Limb (tissue), 2 donors: ENCODE measurements around the gene FAM89B.
A peak's percentile ranks its signal among the peaks of the same experiment; 100 is the strongest.

Source experiments
- DNase-seq, 2 donors: peaks; one replicate each; pipeline ENCODE4 v3.0.0-alpha.2; 2016; ENCODE audit errors: extremely low spot score in 2 of 2

The FAM89B gene

DNA sequence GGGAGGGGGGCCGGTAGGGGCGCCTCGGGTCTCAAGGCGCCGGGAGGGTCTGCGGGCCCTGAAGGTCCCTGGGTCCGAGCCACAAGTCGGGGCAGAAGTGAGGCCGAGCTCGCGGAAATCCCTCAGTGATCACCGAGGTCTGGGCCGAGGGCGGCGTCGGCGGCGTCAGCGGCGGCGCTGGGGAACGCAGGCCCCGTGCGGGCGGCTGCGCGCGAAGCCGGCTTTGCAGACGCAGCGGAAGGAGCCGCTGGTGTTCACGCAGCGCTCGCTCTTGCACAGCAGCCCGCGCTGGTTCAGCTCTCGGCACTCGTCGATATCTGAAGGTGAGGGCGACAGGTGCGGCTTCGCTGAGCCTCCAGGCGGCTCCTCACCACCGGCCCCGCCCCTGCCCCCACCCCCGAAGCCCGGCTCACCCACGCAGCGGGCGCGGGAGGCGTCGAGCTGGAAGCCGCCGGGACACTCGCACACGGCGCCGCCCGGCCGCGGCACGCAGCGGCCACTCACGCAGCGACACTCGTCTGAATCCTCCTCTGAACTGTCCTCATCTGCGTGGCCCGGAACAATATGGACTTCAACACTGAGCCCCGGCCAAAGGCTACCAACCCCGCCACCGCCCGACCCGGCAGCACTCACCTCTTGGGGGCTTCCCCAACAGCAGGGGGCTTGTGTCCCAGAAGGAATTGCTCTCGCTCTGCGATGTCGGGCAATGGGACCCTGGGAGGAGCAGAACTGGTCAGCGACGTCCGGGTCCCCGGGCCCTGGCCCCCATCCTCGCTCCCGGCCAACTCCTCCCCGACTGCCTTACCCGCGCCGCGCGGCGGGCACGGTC is 33.2 kb upstream of the FAM89B start:
- DNase-seq, result no peak

DNA sequence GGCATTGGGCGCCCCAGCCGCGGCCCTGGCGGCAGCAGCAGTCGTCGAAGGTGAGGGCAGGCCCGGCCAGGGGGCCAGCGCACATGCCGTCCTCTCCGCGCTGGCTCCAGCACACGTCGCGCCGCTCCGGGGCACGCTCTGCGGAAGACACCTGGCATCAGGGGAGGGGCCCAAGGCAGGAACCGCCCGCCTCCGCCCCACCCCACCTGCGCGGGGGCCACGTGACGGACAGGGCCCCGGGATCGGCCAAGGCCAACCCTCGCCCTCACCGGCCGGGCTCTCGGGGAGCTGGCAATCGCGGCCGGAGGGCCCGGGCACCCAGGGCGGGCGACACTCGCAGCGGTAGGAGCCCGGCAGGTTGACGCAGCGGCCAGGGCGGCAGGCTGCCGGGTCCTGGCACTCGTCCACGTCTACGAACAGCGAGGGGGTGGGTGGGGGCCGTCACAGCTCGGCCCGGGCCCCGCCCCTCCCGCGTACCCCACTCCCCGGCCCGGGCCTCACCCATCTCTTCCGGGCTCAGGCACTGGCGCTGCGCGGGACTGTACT is 32.5 kb upstream of the FAM89B start:
- DNase-seq, result no peak

DNA sequence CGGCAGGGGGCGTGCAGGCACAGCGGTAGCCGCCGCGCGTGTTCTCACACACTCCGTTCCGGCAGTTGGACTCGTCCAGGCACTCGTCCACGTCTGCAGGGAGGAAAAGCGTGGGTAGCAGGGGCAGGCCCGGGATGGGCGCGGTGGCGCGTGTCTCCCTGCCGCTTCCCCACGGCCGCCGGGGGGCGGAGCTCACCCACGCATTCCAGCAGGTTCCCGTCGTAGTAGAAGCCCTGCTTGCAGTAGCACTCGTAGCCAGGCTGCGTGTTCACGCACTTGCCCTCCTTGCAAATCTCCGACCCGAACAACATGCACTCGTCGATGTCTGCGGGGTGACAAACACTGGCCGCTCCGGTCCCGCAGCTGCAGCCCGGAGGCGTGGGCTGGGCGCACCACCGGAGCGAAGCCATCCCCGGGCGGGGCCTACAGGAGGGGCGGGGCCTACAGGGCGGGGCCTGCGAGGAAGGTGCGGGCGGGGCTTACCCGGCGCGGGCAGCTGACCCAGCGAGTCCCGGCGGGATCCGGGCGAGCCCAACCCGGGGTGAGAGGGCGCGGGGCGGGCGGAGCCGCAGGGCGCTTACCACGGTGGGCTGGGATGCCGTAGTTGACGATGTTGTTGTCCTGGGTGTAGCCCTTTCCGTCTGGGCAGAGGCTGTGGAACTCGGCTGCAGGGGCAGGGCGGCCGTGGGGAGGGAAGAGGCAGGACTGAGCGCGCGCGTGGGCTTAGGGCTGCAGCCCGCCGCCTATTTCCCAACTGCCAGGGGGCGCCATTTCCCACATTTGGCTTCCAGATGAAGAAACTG is 31.8 kb upstream of the FAM89B start:
- peak; percentile 86 to 91 for DNase-seq

DNA sequence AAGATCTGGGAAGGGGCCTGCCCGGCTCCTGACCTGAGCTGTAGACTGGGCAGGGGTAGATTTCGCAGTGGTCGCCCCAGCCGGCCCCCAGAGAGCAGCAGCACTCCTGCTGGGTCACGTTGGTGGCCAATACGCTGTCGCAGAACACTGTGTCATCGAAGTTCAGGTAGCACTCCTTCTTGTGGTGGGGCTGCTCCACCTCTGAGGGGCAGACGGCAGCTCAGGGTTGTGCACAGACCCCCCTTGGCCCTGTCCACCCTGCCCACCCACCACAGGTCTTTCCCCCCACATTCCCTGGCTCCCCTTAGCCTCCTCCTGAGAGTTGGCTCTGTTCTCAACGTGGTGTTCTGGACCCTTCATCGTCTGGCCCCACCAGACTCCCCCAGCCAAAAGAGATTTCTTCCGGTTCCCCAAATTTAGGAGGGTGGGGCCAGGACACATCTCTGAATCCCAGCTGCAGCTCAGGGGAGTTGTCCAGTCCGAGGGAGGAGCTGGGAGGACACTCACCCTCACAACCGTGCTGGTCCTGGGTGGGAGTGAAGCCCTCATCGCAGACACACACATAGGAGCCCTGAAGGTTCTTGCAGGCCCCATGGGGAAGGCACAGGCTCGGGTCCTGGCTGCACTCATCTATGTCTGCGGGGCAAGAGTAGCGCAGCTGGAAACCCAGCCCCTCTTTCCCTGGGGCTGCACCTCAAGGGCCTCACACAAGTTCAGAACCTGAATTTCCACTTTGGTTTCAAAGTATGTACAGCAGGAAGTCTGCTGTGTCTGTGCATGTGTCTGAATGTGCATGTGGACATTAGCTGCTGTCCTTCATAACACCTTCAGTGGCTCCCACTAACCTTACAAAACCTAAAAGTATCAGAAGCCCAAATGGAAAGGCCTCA is 31.0 kb upstream of the FAM89B start:
- no peak for DNase-seq

GRCh38 chr11:65542738-65543390 is 29.5 kb upstream of the FAM89B start:
- DNase-seq, result no peak

DNA sequence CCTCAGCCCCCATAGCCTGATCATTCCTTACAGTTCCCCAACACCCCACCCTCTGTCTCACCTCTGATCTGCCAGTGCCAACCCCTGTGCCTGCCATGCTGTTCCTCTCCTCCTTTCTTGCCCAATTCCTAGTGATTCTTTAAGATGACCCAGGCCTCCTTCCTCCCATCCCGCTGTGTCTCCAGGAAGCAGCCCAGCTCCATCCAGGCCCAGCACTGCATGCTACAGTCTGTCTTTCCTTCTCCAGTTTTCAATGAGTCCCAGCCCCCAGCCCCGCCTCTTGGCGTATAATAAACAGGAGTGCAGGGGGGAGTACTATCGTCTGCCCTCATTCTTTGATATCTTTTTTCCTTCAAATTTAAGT is 26.5 kb upstream of the FAM89B start:
- no peak for DNase-seq

DNA sequence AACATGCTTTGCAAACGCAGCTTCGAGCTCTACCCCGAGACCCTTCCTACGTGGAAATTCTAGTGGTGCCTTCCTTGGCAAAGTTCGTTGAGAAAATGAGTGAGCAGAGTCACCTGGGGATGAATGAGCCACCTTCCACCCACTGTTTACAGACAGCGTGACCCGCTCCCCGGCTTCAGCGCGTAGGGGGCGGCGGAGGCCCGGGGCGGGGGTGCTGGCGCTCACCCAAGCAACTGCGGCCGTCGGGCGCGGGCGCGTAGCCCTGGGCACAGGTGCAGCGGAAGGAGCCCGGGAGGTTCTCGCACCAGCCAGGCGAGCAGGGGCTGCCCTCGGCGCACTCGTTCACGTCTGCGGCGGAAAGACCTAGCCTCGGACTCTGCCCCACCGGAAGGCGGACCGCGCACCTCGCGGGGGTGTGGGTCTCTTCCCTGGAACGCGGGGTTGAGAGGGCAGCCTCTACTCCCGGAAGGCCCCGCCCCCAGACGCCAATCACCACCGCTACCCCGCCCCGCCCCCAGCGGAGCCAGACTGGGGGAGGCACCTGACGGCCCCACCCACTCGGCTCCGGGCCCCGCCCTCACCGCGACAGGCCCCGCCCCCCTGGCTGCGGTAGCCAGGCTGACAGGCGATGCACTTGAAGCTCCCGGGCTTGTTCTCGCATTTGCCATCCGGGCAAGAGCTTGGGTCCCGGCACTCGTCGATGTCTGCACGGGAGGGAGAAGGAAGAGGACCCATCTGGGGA is 25.9 kb upstream of the FAM89B start:
- peak in 1 of 2 donors; percentile 83 for DNase-seq

DNA sequence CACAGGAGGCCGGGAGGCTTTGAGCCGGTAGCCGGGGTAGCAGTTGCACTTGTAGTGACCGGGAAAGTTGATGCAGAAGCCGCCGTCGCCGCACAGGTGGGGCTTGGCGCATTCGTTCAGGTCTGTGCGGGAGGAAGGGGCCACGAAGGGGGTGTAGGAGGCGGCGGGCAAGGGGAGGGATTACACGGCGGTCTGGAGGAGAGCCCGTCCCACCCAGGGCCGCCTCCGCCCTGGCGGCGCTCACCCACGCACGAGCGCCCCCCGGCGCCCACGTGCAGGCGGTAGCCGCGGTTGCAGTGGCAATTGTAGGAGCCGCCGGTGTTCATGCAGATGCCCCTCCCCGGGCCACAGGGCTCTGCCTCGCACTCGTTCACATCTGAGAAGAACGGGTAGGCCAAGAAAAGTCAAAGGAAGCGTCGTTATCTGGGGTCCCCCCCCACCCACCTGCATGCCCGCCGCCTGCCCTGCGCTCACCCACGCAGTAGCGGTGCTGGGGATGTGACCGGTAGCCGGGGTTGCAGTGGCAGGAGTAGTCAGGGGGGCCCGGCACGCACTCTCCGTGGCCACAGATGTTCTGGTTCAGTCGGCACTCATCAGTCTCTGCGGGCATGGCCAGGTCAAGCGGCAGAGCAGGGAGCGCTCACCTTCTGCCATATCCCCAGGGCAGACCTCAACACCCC is 24.8 kb upstream of the FAM89B start:
- peak in 1 of 2 donors; percentile 34 for DNase-seq

DNA sequence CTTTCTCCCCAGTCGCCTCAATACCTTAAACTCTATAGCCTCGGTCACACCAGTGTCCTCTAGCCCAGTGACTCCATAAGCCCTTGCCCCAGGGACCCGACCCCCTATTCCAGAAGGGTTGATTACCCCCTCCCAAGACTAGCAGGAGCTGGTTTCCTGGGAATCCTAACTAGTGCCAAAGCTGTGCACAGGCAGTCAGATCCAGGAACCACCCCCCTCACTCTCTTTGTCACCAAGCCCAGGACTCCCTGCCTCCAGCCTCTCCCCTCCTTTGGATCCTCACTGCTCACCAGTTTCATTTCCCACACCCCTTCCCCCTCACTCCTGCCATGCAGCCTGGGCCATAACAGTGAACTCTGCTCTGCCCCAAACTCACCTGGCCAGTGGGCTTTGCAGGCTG is 23.9 kb upstream of the FAM89B start:
- DNase-seq, result no peak

- no peak for DNase-seq
Observed at GRCh38 chr11:65549096-65549495, 23.2 kb upstream of the FAM89B start.

DNA sequence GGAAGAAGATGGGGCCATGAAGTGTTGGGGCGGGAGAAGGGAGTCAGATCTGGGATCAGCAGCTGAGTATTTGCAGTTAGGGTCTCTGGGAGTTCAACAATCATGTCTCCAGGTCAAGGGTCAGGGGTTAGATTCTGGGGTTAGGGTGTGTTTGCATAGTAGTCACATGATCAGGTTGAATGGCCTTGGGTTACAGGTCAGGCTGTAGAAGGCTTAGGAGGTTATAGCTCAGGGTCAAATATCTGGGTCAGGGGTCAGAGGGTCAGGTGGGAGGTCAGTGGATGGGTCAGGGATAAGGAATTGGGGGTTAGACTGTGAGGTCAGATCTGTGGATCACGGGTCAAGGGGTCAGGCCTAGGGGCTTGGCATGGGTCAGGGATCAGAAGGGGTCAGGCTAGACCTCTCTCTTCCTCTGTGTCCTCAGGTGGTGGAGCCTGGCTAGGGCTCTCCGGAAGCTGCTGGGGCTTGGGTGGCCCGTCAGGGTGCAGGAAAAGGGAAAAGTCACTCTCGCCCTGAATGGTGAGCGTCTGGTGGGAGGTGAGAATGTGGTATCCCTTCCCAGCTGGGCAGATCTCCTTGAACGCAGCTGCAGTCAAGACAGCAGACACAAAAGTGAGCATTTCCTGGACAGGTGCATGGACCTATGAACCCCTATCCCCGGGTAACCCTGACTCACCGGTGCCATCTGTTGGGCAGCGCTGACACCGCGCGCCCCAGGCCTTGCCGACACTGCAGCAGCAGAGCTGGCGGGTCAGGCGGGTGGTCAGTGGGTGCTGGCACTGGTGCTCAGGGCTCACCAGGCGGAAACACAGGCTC is 20.6 kb upstream of the FAM89B start:
- peak in 1 of 2 donors; percentile 50 for DNase-seq

GRCh38 chr11:65552388-65552951 is 19.9 kb upstream of the FAM89B start:
- no peak for DNase-seq

DNA sequence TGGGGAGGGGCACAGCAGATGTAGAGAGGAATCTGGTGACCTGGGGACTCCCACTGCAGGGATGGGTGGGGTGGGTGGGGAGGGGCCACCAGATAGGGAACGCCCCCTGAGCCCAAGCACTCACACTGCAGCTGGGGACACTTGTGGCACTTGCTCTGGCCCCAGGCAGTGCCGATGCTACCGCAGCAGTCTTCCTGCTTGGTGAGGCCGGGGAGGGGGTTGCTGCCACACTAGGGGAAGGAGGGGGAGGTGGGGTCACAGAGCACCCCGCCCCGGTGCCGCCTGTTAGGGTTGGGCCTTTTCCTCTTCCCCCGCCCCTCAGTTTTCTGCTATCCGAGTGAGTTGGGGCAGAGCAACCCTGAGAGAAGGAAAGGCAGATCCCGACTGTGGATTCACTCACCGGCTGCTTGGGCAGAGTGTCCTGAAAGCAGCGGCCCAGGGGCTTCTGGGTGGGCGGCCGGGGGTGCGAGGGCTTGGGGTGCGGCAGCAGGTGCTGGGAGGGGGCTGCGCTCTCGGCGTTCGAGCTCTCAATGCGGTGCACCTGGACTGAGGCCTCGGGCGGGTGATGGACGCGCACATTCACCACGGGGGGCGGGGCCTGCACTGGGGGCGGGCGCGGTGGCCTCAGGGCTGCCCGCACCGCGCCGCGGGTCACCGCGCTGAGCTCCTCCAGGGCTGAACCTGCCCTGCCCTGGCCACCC is 18.9 kb upstream of the FAM89B start:
- peak in 1 of 2 donors; percentile 42 for DNase-seq

DNA sequence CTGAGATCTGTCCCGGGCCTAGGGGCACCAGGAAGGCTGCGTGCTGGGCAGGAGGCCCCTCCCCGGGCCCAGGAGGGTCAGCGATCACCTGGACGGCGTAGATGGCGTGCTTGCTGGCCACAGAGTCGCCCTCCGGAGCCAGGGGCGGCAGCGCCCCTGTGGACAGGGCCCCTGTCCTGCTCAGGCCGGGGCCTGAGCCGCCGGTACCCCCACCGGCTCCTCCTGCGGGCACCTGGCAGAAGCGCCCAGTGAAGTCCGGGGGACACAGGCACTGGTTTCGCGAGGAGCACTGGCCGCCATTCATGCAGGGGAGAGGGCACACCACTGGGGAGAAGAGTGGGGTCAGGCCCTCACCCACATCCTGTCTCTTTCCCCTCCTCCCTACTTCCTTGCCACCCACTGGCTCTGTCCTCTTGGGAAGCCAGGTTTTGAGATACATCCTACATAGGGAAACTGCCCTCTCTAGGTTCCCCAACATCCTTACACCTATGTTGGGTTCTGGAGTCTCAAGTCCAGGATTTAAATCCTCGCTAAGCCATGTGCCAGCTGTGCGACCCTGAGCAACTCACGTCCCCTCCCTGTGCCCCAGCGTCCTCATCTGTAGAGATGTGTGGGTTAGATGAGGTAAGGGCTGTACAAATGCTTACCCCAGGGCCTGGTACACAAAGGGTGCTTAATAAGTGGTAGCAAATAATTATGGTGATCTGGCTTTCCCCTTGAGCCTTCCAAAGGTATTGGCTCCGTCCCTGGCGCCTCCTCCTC is 18.1 kb upstream of the FAM89B start:
- no peak for DNase-seq

DNA sequence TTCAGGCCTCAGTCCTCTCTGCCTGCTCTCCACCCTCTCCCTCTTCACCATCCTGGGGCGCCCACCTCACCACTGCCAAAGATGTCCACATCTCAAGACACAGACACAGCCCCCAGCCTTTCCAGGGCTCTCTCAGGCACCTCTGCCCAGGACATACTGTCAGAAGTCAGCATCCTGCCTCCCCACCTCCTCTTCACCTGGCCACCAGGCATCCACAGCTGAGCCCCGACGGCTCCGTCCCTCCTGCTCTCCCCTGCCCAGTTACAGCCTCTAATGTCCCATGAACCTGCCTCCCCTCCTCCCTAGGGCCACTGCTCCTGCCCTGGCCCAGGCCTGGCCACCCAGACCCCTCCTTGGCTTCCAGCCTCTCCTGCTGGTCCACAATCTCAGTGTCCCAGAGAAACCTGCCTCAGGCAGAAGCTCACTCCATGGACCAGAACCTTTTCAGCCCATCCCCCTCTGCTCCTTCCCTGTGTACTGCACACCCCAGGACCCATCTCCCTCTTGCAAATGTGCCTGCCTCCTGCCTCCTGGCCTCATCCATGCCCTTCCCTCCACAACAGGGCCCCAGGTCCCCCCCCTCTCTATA is 17.4 kb upstream of the FAM89B start:
- DNase-seq, result no peak

DNA sequence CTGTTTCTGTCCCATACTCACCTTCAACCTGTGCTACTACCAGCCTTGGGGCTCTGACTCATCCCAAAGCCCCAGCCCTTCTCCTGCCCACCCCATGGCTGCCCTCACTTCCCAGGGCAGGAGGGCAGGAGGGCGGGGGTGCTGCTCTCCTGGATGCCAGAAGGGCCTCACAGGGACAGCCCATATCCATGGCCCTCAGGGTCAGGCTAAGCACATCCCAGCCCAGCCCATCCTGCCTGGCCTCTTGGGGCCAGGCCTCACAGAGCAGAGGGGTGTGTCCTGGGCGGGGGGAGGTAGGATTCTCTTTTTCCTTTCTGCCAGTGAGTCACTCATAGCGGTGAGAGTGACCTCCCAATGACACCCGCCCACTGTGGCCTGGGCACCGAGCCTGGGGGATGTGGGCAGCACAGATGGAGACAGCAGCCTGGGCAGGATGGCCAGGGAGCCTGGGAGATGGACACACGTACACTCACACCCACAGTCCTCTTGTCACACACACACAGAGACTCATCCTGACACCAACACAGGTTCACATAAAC is 16.6 kb upstream of the FAM89B start:
- no peak for DNase-seq
